HL-60 (cell line): ENCODE data around the gene STPG4.

Source experiments
- POLR2AphosphoS5 ChIP-seq: IDR thresholded peaks from 2 replicates; pipeline ENCODE4 v1.6.1; 2012; ENCODE audit warnings: low read depth
- SPI1 ChIP-seq: IDR thresholded peaks from 2 replicates; pipeline ENCODE4 v1.6.1; 2012; ENCODE audit warnings: low read depth, mild to moderate bottlenecking, borderline replicate concordance
- TF ChIP-seq, protein P1 (sequence below): IDR thresholded peaks from one replicate; pipeline ENCODE4 v1.5.1; 2011; ENCODE audit warnings: low read length, control low read depth, inconsistent platforms; ENCODE audit not compliant: insufficient read depth

DNA sequence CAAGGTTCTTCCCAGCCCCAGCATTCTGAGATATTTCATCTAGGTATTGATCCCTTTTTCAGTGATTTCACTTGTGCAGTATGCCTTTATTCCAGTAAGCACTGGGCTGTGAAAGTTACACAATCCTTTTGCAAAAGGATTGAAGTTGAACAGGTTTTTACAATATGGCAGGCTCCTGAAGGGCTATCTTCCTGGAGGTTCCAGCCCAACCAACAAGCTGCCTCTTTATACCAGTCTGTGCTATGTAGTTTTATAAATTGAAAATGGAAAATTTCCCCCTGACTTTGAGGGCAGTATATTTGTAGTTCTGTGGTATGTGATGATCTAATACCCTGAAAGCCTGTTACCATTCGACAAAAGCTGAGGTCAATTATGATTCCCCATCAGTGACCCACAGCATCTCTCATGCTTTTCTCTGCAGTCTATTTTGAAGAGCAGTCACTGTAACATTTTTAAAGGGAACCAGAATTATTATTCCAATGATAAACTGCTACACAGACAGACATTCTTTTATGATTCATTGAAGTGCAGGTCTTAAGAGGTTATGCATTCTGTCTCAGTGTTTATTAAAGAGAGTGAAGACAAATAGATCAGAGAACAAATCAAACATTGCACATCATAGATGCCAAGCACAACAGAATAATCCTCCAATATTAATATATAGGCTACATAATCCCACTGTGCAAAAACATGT, 35.2 kb upstream of the STPG4 start:
- TF ChIP-seq POLR2AphosphoS5: no peak
- TF ChIP-seq, protein P1, sequence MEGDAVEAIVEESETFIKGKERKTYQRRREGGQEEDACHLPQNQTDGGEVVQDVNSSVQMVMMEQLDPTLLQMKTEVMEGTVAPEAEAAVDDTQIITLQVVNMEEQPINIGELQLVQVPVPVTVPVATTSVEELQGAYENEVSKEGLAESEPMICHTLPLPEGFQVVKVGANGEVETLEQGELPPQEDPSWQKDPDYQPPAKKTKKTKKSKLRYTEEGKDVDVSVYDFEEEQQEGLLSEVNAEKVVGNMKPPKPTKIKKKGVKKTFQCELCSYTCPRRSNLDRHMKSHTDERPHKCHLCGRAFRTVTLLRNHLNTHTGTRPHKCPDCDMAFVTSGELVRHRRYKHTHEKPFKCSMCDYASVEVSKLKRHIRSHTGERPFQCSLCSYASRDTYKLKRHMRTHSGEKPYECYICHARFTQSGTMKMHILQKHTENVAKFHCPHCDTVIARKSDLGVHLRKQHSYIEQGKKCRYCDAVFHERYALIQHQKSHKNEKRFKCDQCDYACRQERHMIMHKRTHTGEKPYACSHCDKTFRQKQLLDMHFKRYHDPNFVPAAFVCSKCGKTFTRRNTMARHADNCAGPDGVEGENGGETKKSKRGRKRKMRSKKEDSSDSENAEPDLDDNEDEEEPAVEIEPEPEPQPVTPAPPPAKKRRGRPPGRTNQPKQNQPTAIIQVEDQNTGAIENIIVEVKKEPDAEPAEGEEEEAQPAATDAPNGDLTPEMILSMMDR: no peak
- TF ChIP-seq SPI1: no peak
